ENCODE measurements around the gene RASAL2.

The RASAL2 gene

GRCh38 chr1:178470411-178470960, 376.6 kb downstream of the RASAL2 start:
- no peak for DNase-seq

- DNase-seq = no peak
Observed at GRCh38 chr1:178472531-178472930, 378.6 kb downstream of the RASAL2 start.

- no peak for DNase-seq
Observed at GRCh38 chr1:178477373-178477772, 383.5 kb downstream of the RASAL2 start.

- no peak for DNase-seq
Observed at GRCh38 chr1:178477841-178478240, 383.9 kb downstream of the RASAL2 start.

- no peak for DNase-seq
Observed at GRCh38 chr1:178483251-178483957, 389.5 kb downstream of the RASAL2 start.

GRCh38 chr1:178484698-178485225, 390.9 kb downstream of the RASAL2 start:
- DNase-seq = no peak

GRCh38 chr1:178485541-178485981, 391.7 kb downstream of the RASAL2 start:
- DNase-seq = no peak

GRCh38 chr1:178486100-178487069, 392.5 kb downstream of the RASAL2 start:
- DNase-seq = no peak

GRCh38 chr1:178487070-178487615, 393.2 kb downstream of the RASAL2 start:
- no peak for DNase-seq

GRCh38 chr1:178488393-178488792, 394.5 kb downstream of the RASAL2 start:
- no peak for DNase-seq

- DNase-seq = no peak
Observed at GRCh38 chr1:178489399-178489798, 395.5 kb downstream of the RASAL2 start.

GRCh38 chr1:178490136-178490535, 396.2 kb downstream of the RASAL2 start:
- no peak for DNase-seq

- DNase-seq = no peak
Observed at GRCh38 chr1:178490967-178491366, 397.1 kb downstream of the RASAL2 start.

GRCh38 chr1:178491721-178492120, 397.8 kb downstream of the RASAL2 start:
- DNase-seq = no peak

GRCh38 chr1:178492341-178492740, 398.4 kb downstream of the RASAL2 start:
- no peak for DNase-seq

- DNase-seq = no peak
Observed at GRCh38 chr1:178493301-178493741, 399.4 kb downstream of the RASAL2 start.

- no peak for DNase-seq
Observed at GRCh38 chr1:178494569-178494971, 400.7 kb downstream of the RASAL2 start.

GRCh38 chr1:178495158-178495557, 401.3 kb downstream of the RASAL2 start:
- DNase-seq = no peak

- DNase-seq = no peak
Observed at GRCh38 chr1:178495741-178496409, 402.0 kb downstream of the RASAL2 start.

GRCh38 chr1:178496410-178497135, 402.7 kb downstream of the RASAL2 start, which contains the start of gene CLEC20A:
CLEC20A (minus strand) TSS chr1:178496964; CDS start chr1:178496939, 25 bp downstream.
- no peak for DNase-seq

GRCh38 chr1:178497903-178498478, 404.1 kb downstream of the RASAL2 start:
- no peak for DNase-seq
